ENCODE results near the gene RIC1.
"Not testable (repeated sequence)": the region's sequence is repeated elsewhere in the genome, so short reads cannot be mapped to it uniquely, and the experiment has no call there.

The RIC1 gene

DNA sequence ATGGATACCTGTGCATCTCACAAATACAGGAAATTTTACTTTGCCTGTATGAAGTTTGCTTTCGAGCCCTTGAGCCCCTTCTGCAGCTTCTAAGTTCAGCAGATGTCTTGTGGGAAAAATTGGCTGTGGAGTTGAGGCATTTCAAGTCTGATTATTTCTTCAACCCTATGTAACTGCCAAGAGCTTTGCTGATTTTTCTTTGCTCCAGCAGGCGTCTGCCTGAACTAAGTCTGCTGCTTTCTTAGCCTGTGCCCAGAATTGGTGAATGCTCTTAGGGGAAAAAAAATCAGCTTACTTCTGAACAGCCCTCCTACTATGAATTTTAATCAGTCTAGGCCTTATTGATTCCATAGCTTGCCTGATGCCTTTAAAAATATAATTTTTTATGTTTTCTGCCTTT lies 41.2 kb downstream of the RIC1 start:
- no peak for DNase-seq

DNA sequence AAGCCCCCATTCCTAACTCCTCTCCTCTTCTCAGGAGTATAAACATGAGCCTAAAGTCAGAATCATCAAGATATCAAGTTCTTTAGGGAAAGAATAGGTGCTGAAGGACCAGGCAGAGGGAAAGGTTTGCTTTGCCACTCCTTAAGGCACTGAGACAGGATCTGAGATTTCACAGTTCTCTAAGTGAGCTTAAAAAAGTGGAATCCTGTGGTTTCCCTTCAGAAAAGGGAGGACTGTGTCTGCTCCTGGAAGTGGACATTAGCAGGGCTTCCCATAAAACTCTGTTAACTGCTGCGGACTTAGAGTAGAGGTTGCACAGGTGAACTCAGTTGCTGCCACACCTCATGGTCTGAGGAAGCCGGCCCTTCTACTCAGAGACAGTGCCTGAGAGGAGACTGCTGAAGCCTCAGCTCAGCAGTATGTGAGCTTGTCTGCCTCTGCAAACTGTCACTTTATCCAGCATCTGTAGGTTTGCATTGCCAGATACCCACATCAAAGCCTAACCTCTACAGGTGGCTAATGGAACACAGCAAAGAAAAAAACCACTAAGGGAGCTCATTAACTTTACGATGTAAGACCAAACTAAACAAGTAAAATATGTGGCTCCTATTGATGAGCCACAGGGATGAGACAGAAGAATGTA lies 42.9 kb downstream of the RIC1 start:
- DNase-seq = peak; percentile 13

DNA sequence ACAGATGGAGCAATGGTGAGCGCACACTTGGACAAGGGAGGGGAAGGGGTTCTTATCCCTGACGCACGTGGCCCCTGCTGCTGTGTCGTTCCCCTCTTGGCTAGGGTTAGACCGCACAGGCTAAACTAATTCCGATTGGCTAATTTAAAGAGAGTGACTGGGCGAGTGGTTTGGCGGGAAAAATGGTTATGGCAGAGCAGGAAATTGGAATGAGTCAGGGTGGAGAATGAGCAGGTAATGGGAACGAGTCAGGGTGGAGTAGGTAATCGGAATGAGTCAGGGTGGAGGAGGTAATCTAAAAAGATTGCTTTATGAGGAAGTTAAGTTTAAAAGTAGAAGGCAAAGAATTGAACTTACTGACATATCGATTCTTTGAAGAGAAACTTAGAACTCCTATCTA lies 46.1 kb downstream of the RIC1 start:
- peak; percentile 4 for DNase-seq

DNA sequence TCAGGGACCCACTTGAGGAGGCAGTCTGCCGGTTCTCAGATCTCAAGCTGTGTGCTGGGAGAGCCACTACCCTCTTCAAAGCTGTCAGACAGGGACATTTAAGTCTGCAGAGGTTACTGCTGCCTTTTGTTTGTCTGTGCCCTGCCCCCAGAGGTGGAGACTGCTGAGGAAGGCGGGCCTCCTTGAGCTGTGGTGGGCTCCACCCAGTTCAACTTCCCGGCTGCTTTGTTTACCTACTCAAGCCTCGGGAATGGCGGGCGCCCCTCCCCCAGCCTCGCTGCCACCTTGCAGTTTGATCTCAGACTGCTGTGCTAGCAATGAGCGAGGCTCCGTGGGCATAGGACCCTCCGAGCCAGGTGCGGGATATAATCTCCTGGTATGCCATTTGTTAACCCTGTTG lies 54.7 kb downstream of the RIC1 start:
- DNase-seq = not testable (repeated sequence)

DNA sequence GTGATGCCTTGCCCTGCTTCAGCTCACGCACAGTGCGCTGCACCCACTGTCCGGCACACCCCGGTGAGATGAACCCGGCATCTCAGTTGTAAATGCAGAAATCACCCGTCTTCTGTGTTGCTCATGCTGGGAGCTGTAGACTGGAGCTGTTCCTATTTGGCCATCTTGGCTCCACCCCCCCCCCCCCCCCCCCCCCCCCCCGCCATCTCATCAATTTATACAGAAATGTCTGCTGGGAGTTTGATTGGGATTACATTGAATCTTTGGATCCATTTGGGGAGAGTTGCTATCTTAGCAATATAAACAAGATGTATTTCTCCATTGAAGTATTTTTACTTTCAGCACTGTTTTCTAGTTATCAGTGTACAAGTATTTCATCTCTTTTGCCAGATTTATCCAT lies 55.2 kb downstream of the RIC1 start:
- DNase-seq = no peak

DNA sequence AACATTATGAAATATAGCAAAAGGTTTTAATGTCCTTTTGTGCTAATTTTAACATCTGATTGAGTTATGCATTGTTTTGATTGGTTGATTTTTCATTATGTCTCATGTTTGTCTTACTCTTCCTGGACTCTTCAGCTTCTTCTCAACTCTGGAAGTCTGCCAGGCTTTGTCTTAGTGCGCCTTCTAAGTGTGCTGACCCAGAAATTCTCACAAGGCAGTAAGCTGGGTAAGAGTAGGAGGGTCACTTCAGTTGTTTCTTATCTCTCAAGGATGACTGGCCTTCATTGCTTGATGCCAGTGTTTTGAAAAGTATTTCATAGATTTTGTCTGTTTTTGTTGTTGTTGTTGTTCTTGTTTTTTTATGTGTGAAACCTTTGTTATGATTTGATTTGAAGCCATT lies 59.2 kb downstream of the RIC1 start:
- no peak for DNase-seq

DNA sequence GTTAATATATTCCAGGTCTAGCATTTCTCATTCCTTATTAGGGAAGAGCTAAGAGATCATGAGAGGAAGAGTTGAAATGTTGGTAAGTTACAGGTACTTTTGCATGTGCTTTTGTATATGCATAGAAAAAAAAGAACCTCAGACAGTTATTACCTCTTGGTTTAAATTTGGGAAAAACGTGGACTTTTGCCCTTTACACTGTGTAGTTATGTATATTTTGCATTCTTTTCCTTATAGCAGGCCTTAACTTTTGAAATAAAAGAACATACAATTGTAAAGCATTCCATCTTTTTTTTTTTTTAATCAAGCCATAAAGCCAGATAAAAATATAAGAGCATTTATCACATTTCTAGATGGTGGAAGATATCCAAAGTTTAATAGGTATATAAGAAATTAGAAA lies 61.4 kb downstream of the RIC1 start:
- no peak for DNase-seq

DNA sequence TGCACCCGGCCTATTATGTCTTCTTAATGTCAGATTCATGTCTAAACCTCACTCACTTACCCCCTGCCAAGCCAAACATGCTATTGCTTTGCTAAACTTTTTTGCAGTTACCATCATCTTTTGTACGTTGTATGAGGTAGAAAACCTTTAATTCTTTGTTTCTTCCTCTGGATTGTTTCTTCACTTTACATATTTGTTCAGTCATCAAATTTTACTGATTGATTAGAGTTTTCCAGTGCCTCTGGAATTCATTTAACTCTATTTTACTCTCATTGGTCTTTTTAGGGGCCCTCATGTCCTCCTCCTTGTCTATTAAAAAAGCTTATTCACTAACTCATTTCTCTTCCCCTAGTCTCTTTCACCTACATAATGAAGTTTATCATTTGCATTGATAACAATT lies 67.0 kb downstream of the RIC1 start:
- DNase-seq = no peak

DNA sequence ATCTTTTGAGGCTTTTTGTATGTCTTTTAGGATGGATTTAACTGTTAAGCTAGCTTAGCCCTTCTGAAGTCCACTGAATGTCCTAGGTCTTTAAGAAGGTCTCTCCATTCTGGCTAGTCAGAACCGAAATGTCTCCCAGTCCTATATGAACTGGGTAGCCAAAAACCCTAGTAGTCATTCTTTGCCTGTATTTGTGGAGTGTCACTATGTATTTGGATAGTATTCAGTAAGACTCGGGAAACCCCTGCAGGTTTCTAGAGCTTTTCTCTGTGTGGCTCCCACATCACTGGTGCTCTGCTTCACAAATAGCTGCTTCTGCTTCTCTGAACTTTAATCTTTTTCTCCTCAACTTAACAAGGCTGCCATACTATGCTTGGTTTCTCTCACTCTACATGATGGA lies 68.0 kb downstream of the RIC1 start:
- DNase-seq = no peak

DNA sequence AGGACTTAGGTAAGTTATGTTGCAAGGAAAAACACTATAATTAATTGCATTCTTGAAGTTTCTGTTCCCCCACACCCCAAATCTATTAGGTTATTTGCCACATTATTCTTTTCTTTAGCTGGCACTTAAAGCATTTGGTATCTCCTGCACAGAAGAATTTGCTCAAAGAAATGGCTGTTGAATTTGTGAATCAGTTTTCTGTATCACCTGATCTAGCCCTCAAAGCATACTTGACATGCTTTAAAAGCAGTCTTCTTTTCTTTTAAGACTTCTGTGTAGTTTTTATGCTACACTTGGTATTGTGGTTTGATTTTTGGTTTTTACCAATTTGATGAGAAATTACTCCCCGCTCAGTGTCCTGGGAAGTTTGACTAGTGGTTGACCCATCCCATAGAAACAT lies 69.1 kb downstream of the RIC1 start:
- DNase-seq = no peak

DNA sequence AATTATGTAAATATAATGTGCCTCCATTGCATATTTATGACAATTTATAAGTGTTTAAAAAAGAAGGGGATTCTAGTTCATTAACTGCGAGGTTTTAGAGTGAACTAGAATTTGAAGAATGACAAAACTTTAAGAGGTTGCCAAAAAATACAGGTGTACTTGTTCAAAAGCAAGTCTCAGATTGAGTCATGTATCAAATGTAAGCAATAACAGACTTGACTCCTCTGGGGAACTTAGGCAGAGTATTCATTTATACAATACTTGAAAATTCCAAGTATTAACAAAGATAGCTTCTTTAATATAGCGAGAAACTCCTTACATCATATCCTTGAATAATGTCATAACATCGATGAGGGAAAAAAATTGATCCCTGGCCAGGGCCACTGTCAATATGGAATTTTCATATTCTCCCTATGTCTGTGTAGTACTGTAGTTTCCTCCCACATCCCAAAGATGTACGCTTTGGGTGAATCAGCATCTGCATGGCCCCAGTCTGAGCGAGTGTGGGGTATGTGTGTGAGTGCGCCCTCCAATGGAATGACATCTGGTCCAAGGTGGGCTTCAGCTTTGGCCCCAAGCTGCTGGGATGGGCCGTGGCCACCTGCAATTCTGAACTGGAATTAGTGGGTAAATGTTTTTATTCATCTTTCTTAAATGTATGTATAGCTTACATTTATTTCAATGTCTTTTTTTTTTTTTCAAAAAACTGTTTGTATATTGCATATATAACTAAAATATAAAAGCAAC lies 70.1 kb downstream of the RIC1 start:
- no peak for DNase-seq

DNA sequence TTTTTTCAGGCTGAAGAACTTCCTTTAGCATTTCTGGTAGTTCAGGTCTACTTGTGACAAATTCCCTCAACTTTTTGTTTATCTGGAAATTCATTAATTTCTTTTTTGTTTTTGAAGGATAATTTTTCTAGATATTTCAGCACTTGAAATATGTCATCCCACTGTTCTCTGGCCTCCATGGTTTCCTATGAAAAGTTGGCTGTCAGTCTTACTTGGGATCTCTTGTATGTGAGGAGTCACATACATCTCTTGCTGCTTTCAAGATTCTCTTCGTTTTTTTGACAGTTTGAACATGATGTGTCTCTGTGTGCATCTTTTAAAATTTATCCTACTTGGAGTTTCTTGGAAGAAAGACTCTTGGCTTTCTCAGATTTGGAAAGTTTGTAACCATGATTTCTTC lies 79.5 kb downstream of the RIC1 start:
- no peak for DNase-seq

DNA sequence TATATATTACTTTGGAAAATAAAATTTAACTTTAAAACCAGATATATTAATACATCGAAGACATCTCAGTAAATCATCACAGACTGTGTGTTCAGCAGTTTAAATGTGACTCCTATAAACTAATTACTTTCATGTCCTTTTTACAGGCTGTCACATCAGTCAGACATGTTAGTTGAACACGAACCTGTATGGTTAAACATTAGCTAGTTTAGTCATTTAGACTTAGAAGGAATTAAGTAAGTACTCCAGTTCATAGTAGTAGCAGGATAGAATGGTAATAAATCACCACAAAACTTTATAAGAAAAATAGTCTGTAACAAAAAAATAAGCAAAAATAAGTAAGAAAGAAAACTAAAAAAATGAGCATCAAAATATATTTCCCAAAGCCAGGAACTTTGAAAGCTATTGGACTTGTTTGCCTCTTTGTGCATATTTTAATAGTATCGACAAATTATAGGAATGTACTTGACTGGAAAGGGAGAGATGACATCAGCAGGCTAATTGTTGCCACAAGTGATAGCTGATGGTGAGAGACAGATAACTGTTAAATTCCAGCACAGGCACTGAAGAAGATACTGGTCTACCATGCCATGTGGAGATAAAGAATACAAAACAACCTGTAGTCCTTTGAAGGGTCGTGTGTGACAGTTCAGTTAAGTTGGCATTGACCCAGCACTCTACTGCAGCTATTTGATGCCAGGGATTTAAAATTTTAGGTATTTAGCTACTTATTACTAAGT lies 83.9 kb downstream of the RIC1 start:
- DNase-seq = no peak

DNA sequence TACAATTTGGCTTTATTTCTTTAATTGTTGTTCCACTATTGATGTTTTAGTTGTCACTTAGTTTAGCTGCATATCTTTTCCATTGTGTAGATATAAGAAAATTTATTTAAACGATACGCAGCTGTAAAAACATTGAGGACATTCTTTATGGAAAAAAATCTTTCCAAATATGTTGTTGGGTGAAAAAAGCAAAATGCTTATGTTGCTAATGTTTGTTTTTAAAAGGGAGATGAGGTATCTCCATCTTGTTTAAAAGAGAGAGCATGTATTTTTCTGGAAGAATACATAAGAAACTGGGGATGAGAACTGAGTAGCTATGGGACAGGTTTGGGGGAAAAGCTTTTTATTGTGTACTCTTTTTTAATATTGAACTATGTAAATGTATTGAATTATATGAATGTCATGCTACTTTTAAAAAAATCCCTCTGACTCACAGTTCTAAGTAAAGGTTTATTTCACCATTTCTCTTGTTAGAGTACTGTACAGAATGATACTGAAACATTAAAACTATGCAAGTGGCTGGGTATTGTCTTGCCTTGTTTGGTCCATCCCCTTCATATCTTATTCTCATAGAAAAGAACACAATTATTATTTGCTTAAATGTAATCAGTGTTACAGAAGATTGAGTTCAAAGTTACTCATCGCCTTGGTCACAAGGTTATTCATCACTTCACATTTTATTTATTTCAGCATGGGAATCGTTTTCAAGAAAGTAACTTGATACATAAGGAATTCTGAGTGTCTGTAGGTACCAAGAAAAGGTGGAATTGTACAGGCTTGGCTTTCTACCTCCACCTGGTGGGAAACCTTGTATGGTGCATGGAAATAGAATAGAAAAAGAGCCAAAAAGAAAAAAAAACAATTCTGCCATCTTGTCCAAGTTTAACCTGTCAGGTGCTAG lies 85.8 kb downstream of the RIC1 start:
- DNase-seq = no peak

DNA sequence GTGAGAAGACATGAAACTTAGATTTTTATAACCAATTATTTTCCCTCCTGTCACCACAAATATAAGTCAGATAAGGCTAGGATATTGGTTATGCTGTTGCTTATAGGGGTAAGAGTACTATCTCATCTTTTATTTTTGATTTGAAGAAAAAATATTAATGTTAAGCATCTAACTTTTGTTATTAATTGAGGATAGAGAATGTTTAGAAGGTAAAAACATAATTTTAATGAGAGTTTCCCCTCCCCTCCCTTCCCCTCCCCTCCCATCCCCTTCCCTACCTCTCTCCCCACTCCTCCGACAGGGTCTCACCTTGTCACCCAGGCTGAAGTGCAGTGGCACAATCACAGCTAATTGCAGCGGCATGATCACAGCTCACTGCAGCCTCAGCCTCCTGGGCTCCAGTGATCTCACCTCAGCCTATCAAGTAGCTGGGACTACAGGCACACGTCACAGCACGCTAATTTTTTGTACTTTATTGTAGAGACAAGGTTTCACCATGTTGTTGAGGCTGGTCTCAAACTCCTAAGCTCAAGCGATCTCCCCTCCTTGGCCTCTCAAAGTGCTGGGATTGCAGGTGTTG lies 86.7 kb downstream of the RIC1 start:
- no peak for DNase-seq

DNA sequence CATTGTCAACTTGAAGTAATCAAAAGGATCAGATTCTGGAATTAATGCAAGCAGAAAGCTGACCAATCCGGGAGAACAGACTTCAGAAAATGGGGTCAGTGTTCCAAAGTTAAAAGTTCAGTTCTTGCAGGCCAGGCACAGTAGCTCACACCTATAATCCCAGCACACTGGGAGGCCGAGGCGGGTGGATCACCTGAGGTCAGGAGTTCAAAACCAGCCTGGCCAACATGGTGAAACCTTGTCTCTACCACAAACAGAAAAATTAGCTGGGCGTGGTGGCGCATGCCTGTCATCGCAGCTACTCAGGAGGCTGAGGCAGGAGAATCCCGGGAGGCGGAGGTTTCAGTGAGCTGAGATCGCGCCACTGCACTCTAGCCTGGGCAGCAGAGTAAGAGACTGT lies 88.5 kb downstream of the RIC1 start:
- not testable (repeated sequence) for DNase-seq

DNA sequence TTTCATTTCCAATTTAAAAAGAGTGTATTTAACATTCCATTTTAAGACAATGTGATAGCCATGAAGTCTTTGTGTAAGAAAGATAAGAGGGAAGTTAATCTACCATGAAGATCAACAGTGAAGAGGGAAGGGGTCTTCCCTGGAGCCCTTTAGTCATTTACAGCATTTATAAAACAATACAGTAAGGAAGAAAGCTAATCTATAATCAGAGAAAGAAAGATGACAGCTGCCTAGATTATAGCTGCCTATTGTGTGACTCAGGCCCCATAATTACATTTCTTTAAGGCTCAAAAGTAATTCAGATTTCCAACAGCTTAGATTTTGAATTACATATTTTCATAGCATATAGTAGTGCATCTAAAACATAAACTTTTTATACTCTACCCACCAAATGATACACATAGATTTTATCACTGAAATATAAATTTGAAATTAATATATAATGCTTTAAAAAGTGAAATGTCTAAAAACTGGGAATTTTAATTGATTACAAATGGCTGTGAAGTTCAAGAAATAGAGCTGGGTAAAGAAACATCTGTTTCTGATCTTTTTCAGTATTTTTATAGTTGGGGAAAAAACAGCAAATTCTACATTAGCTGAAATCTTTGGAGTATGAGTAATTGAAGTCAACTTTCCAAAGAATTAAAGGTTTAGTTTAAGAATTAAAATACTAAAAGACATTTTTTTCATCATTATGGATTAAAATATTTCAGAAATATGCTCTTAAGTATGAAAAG lies 89.6 kb downstream of the RIC1 start:
- DNase-seq = no peak

DNA sequence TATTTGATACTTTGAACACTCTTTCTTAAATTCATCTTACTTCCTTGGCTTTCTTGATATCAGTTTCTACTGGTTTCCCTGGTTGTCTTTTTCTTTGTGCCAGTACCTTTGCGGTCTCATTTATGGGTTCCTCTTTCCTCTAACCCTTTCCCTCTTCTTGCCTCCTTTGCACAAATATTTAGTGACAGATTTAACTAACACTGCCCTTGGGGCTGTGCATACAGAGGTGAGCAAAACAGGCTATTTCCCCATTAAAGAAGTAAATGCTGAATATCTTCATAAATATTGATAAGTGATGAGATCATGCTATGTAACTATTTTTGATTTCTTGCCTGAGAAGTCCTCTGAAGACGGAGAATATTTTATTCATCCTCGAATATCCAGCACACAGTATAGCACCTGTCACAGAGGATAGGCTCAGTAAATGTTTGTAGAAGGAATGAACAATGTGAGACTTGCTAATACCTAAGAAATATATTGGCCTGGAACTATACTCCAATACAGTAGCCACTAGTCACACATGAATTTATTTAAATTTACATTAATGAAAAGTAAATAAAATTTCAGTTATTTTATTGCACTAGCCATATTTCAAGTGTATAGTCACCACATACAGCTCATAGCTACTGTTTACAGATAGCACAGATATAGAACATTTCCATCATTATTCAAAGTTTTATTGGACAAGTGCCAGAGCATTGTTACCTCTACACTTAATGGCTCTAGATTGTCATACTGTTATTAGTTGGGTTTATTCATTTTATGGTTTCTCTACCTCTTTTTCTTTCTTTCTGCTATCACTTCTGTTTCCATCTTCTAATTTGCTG lies 90.4 kb downstream of the RIC1 start:
- no peak for DNase-seq

DNA sequence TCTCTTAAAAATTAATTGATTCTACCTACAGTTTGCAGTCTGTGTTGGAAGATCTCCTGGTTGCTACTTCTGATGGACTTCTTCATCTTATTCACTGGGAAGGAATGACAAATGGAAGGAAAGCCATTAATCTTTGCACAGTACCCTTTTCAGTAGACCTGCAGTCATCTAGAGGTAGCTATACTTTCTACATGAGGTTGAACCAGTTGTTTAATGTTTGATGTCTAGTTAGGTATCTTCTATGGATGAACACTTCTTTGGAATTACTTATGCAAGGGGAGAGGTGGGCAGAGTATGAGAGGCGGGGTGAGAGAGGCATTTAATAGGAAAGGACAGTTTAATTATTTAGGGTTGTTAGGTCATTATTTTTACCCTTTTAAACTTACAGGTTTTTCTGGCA lies 91.2 kb downstream of the RIC1 start:
- DNase-seq = no peak

DNA sequence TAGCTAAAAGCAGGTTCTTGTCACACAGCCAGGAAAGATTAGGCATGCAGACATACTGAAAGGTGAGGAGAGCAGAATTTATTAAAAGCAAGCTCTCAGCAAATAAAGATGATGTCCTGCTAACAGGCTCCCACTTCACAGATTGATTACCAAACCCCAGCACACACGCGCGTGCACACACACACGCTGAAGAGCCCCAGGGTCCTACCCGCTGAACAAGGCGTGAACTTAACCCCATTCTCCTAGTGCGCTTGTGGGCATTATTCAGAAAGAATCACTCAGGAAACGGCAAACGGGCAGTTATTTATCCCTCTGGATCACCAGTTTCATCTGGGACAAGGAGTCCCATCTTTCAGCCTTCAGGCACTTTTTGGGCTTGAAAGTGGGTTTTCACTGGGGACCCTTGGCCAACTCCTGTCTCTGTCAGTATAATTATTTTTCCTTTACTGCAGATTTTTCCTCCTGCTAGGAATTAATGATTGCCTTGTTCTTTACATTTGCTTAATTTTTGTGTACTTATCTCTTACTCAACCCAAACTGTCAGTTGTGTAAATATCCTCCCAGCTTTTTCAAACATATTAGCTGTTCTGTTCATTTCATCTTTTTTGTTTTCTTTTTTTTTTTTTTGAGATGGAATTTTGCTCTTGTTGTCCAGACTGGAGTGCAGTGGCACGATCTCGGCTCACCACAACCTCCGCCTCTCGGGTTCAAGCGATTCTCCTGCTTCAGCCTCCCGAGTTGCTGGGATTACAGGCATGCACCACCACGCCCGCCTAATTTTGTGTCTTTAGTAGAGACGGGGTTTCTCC lies 92.6 kb downstream of the RIC1 start:
- DNase-seq = no peak
